Stimulated activated naive CD4-positive, alpha-beta T cell treated with Interleukin-2 at 50 U/mL for 16 hours (primary cell): ENCODE measurements around the gene TINCR.
"Not testable (repeated sequence)": the region's sequence is repeated elsewhere in the genome, so short reads cannot be mapped to it uniquely, and the experiment has no call there.

Experiments used
- DNase-seq: peaks from one replicate; lab custom pipeline; 2025; lab: John Stamatoyannopoulos, UW

TINCR gene

GRCh38 chr19:5567360-5567969 lies at the start of gene TINCR:
Gene TINCR (minus strand): TSS chr19:5567953.
- no peak for DNase-seq

DNA sequence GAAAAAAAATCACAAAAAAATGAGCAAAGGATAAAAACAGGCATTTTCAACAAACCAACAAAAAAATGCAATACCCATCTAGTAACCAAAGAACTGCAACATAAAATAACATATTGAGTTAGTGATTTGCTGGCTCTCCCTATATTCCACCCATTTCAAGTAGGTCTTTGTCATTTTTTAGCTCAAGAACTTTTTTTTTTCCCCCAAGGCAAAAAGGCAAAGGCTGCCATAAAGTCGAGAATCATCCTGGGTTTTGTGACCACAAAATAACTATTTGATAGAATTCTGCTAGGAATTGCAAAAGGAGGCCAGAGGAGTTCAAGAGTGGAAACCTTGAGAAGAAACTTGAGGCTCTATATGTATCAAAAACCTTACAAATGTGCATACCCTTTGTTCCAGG lies 49.3 kb upstream of the TINCR start:
- DNase-seq = no peak

DNA sequence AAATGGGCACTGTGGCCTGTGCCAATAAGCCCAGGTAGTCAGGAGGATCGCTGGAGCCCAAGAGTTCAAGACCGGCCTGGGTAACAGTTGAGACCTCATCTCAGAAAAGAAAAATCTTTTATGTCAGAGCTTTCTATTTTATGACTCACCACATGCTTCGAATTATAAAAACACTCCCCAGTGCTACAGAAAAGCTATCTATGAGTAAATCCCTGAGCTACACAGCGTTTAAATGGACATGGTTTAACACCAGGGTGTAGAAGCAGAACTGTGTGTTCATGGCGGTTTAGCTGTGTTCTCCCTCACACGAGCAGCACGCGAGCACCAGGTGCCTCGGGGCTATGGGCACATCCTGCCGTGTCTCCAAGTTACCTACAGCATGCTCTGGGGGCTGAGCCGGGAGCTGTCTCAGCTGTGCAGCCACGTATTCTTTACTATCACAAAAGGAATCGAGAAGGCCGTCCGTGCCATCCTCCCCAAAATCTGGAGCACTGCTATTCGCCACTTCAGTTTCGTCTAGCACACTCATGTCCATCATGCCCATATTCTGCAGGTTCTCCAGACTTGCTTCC lies 48.1 kb upstream of the TINCR start:
- no peak for DNase-seq

GRCh38 chr19:5612891-5613865 lies 45.4 kb upstream of the TINCR start:
- no peak for DNase-seq

- DNase-seq = no peak
These were observed 42.2 kb upstream of the TINCR start for GRCh38 chr19:5609881-5610448.

GRCh38 chr19:5608766-5609165 lies 41.0 kb upstream of the TINCR start:
- DNase-seq = not testable (repeated sequence)

DNA sequence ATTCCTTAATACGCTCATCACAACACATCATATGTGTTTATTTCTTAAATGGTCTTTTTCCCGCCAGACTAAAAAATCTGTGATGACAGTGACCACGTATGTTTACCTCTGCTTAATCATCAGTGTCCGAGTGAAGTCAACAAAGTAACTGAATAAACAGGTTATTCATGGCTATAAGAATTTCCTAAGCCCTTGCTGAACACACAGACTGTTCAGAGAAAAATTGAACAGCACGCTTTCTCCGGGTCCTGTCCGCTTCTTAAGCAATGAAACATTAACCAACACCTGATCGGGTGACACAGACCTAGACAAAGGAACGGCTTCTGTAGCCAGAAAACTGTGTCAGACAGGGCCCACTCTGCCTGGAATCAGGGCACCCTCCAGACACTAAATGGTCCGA lies 40.5 kb upstream of the TINCR start:
- no peak for DNase-seq

GRCh38 chr19:5607318-5608275 lies 39.8 kb upstream of the TINCR start:
- no peak for DNase-seq

DNA sequence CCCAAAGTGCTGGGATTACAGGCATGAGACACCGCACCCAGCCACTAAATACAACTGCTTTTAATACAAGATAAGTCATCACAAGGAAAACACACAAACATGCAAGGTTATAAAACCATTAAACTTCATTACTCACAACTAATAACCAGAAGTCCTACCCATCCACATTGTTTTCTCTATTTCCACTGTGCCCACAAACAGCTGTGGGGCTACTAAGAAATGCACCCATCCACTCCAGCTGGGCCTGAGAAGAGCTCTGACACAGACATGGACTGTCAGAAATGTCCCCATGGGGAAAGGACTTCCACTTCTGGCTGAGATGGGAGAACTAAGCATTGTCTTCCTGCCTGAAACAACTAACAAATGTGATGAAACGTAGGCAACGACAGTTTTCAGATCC lies 37.6 kb upstream of the TINCR start:
- no peak for DNase-seq

DNA sequence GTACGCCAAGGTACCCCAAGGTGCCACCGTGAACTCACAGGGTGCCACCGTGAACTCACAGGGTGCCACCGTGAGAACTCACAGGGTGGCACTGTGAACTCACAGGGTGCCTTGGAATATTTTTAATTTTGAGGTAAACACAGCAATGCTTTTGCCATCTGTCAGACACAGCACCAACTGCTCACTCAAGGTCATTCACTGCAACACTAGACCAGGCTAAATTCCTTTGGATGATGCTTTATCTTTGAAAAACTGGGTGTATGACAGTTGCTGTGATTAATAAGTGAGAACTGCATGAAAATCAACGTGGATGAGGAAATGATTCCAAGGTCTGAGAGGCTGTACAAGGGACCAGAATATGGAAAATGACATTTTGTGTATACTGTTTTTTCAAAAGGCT lies 35.9 kb upstream of the TINCR start:
- no peak for DNase-seq

- no peak for DNase-seq
These were observed 33.0 kb upstream of the TINCR start for GRCh38 chr19:5600797-5601196.

DNA sequence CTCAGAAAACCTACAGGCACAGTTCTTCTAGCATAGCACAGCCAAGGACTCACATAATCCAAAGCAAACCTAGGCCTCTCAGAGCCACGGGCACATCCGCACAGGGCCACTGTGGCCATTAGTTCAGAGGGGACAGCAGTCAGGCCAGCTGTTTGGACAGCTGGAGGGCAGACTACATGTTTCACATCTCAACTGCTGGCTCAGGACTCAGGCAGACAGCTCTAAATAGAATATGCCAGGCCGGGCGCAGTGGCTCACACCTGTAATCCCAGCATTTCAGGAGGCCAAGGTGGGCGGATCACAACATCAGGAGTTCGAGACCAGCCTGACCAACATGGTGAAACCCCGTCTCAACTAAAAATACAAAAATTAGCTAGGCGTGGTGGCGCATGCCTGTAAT lies 28.0 kb upstream of the TINCR start:
- no peak for DNase-seq

GRCh38 chr19:5595129-5595528 lies 27.4 kb upstream of the TINCR start:
- DNase-seq = no peak

DNA sequence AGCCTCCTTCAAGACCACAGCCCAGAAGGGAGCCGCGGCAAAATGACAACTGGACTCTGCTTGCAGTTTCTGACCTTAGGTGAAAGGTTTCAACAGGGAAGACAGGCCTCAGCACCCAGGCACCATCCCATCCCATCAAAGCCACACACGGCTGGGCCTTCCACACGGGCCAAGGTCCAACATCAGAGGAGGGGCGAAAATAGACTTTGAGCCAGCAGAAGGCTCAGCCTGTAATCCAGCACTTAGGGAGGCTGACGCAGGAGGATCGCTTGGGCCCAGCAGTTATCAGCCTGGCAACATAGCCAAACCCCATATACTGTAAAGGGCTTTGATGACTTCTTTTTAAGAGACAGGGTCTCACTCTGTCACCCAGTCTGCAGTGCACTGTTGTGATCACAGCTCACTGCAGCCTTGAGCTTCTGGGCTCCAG lies 26.8 kb upstream of the TINCR start:
- no peak for DNase-seq

- DNase-seq = no peak
These were observed 25.8 kb upstream of the TINCR start for GRCh38 chr19:5593343-5594255.

DNA sequence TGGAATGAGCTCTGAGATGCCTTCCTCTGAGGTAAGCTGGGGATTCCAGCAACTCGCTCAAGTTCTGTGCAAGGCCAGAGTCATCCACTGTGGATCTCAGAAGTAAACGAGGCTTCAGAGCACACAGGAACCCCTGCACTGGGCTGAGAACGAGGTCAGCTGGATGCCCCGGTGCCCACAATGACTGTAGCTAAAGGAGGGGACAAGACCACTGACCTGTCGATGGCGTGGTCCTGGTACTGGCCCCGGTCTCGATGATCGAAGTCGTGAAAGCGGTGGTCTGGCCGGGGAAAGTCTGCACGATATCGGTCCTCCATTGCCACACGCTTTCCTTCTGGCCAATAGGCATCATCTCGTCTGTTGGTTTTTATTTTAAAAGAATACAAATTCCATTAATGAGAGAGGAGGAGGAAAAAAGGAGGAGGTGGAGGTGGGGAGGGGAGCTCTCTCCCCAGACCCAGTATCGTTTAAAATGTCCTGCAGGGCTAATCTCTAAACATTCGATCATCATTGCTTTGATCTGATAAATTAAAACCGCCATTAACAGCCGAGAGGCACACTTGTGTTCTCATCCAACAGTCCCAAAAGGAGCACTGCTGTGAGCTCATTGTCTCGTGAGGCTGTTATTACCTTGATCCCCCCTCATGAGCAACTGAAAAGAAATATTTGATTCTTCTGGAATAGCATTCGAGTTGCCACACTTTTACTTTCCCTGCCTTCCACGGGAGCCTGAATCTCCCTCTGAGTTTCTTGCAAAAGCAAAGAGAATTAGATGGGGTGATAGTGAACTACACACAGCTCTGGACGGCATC lies 25.0 kb upstream of the TINCR start:
- no peak for DNase-seq

GRCh38 chr19:5591476-5591875 lies 23.7 kb upstream of the TINCR start:
- DNase-seq = no peak

- no peak for DNase-seq
These were observed 23.1 kb upstream of the TINCR start for GRCh38 chr19:5590865-5591154.

DNA sequence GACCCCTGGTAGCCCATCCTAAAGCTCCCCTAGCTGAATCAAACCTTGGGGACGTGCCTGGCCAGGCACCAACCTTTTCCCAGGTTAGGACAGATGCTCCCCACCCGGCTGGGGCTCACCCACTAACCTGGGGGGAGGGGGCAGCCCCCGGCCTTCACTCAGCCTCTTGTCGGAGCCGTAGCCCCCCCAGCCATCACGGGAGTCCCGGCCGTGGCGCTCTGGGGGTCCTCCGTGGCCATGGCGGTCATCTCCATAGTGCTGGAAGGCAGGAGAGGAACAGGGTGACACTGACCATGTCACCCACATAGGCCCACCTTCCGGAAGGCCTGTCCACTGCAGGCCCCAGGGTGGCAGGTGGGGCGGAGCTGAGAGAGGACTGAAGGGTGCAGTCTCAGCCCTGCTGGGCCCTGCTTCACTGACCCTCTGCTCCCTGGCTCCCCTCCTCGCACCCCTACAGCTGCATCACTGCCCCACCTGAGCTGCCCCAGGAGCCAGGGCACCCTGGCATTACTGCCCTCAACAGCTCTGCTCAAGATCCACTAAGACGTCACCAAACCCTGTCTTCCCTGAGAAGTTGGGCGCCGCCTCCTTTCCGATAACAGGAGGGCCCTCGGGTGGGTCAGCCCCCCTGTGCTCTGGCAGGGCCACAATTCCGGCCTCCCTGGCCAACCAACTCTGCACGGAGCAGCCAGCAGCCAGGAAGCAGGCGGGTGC lies 22.6 kb upstream of the TINCR start:
- DNase-seq = no peak
